Subcutaneous abdominal adipose tissue (tissue), 5 donors: ENCODE measurements around the gene LIF.

Experiments
- H3K27ac ChIP-seq: one replicate; pipeline ENCODE4 v1.7.0; 2013; ENCODE audit warnings: low read depth, mild to moderate bottlenecking, inconsistent platforms, low read length, moderate library complexity
- H3K27me3 ChIP-seq, 5 donors: one replicate each; pipeline ENCODE4 v1.7.0; 2013; ENCODE audit warnings: low read length in 5 of 5, inconsistent platforms in 1 of 5; ENCODE audit not compliant: control insufficient read depth in 5 of 5, insufficient read depth in 4 of 5
- H3K36me3 ChIP-seq, 5 donors: one replicate each; pipeline ENCODE4 v1.7.0; 2013; ENCODE audit warnings: low read length in 5 of 5; ENCODE audit not compliant: control insufficient read depth in 5 of 5, insufficient read depth in 5 of 5
- H3K4me1 ChIP-seq, 5 donors: one replicate each; pipeline ENCODE4 v1.7.0; 2013; ENCODE audit warnings: low read length in 5 of 5, mild to moderate bottlenecking in 3 of 5, moderate library complexity in 1 of 5; ENCODE audit not compliant: control insufficient read depth in 5 of 5, insufficient read depth in 5 of 5
- H3K4me3 ChIP-seq, 5 donors: one replicate each; pipeline ENCODE4 v1.7.0; 2013; ENCODE audit warnings: low read length in 5 of 5, low read depth in 1 of 5
- H3K9ac ChIP-seq, 5 donors: one replicate each; pipeline ENCODE4 v1.7.0; 2013; ENCODE audit warnings: low read length in 5 of 5, mild to moderate bottlenecking in 4 of 5, moderate library complexity in 3 of 5
- H3K9me3 ChIP-seq, 5 donors: one replicate each; pipeline ENCODE4 v1.7.0; 2013; ENCODE audit warnings: low read length in 5 of 5; ENCODE audit not compliant: control insufficient read depth in 5 of 5
- donor health status: healthy.
- donor health status: healthy.
- donor health status: healthy.
- donor health status: healthy.
- donor health status: healthy.

Gene LIF

DNA sequence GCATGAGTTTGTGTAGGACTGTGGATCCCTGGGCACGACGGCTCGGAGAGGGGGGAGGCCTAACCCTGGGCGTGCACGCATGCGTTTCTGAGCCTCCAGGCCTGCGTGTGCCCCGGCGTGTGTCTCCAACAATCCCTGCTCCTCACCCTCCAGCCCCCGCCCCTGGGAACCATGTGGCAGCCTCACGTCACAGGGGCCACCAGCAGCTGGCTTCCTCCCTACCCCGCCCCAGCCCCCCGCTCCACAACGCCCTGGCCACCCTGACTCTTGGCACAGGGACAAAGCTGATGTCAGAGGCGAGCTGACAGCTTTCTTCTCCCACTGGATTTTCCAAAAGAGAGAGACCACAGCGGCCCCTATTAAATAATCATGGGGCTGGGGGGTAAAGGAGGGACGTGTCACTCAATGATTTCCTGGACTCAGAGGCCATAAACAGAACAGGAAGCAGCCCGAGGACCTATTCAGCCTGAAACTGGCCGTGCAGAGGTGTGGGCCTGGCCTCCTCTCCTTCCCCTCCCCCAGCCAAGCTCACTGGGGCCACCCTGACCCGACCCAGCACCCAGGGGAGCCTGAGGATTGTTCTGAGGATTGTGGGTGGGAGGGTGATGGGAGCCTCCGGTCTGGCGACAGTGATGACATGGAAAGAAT lies 6.8 kb upstream of the LIF start:
- Histone ChIP-seq H3K27me3 (peaks cover 12 to 35% (median 16%) of the 10 kb centered on the region in 5 donors), H3K36me3 (no peaks in the 10 kb centered on the region), H3K9ac (peak overlapping the region in 3 of 5 donors; percentile 6 to 59 (median 55)), H3K4me1 (peaks cover 6 to 37% (median 26%) of the 10 kb centered on the region in 5 donors), H3K4me3 (peak overlapping the region in 3 of 5 donors; percentile 7 to 48 (median 36)), H3K9me3 (no peaks in the 10 kb centered on the region), H3K27ac (no peak overlapping the region)

DNA sequence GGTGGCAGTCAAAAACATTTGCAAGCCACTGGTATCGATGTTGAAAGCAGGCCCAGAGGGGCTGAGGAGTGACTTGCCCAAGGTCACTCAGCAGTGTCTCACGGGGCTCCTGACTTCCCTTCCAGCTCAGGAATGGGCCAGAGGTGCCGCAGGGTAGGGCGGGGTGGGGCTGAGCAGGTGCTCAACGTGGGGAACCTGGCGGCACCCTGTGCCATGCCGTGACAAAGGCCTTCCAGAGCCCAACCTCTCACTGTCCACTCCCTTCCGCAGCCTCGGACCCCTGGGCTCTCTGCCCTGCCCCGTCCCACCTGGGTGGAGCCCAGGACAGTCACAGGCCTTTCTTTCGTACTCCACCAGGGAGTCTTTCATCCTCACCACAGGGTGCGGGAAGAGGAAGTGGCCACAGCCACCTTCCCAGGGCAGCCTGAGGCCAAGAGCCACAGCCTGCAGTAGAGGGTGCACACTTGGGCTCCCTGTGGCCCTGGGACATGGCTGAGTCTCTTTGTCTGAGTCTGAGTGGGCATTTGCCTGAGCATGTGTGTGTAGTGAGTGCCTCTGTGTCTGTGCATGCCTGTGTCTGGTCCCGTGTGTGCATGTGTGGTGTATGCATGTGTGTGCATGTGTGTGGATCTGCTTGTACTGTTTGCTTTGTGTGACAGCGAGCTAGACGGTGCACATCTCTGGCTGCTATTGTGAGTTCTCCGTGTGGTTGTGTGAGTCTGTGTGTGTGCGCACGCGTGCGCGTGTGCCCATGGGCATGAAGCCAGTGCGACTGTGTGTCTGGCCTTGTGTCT lies 6.0 kb upstream of the LIF start:
- Histone ChIP-seq H3K4me3 (peak overlapping the region in 3 of 5 donors; percentile 7 to 48 (median 36)), H3K36me3 (no peaks in the 10 kb centered on the region), H3K27ac (no peak overlapping the region), H3K9ac (peak overlapping the region in 2 of 5 donors; percentile 6 to 63), H3K27me3 (peaks cover 18 to 39% (median 21%) of the 10 kb centered on the region in 5 donors), H3K4me1 (peaks cover 6 to 38% (median 29%) of the 10 kb centered on the region in 5 donors), H3K9me3 (no peaks in the 10 kb centered on the region)

DNA sequence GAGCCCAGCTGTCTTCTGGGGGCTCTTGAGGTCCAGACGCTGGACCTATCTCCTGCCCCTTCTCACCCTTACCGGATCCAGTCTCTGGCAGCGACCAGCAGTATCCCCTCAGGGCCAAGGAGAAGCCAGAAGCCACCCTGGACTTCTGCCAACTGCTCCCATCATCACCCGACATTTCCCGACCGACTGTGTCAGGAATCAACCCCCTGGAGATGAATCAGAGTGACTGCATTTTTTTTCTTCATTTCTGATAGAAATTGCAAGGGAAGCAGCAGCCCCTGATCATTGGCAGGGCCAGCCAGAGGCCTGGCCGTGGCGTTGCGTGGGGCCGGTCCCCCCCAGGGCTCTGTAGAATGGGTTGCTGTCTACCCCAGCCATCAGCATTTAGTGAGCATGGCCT lies 5.2 kb upstream of the LIF start:
- Histone ChIP-seq H3K9ac (no peak overlapping the region), H3K36me3 (no peaks in the 10 kb centered on the region), H3K27me3 (peaks cover 25 to 38% (median 28%) of the 10 kb centered on the region in 5 donors), H3K4me3 (no peak overlapping the region), H3K9me3 (no peaks in the 10 kb centered on the region), H3K4me1 (peaks cover 6 to 44% (median 29%) of the 10 kb centered on the region in 5 donors), H3K27ac (no peak overlapping the region)

DNA sequence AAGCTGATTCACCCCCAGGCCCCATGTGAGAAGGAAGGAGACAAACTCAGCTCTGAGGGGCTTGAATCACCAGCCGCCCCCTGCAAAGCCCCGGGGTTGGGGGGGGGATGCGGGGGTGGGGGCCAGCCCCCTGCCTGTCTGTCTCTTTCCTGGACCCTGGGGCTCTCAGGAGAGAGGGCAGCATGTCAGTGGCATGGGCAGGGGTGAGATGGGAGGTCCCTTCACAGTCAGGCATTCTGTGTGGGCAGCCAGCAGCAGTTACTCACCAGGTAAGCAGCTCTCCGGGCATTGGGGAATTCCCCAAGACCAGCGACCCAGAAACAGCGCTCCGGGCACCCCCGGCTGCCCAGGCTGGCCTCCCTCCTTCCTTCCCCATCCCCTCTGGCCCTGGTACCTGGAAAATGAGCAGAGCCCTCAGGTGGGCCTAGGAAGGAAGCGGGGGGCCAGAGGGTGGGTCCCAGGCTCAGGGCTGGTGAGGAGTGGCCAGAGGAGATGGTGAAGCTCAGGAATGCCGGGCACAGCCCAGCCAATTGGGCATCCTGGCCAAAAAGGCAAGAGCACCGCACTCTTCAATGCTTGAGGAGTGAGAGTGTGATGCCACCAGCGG lies 4.2 kb upstream of the LIF start:
- no peak overlapping the region for H3K9ac ChIP-seq
- H3K4me3 ChIP-seq = no peak overlapping the region
- H3K9me3 ChIP-seq = no peaks in the 10 kb centered on the region
- no peaks in the 10 kb centered on the region for H3K36me3 ChIP-seq
- peaks cover 6 to 48% (median 27%) of the 10 kb centered on the region in 5 donors for H3K4me1 ChIP-seq
- no peak overlapping the region for H3K27ac ChIP-seq
- peaks cover 29 to 42% (median 33%) of the 10 kb centered on the region in 5 donors for H3K27me3 ChIP-seq

DNA sequence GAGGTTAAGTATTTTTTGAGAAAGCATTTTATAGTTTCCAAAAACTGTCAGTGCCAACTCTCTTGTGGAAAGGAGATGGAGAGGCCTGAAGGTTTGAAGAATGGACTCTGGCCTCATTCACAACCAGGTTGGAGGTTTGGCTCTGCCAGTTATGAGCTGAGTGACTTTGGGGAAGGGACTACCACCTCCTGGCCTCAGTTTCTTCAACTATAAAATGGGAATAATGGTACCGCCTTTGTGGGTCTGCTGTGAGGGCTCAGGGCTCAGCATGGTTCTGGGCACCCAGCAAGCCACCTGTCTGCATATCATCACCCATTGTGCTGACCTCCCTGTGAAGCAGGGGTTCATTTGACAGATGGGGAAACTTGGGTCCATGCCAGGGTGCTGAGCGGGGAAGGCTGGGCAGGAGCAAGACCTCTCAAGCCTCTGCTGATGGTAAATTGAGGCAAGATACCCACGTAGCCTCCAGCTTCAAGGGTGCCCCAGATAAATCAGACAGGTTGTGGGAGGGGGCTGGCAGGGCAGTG lies 3.5 kb upstream of the LIF start:
- Histone ChIP-seq H3K4me3 (no peak overlapping the region), H3K36me3 (no peaks in the 10 kb centered on the region), H3K27me3 (peaks cover 33 to 47% (median 39%) of the 10 kb centered on the region in 5 donors), H3K27ac (no peak overlapping the region), H3K9me3 (no peaks in the 10 kb centered on the region), H3K4me1 (peaks cover 6 to 51% (median 31%) of the 10 kb centered on the region in 5 donors), H3K9ac (no peak overlapping the region)

DNA sequence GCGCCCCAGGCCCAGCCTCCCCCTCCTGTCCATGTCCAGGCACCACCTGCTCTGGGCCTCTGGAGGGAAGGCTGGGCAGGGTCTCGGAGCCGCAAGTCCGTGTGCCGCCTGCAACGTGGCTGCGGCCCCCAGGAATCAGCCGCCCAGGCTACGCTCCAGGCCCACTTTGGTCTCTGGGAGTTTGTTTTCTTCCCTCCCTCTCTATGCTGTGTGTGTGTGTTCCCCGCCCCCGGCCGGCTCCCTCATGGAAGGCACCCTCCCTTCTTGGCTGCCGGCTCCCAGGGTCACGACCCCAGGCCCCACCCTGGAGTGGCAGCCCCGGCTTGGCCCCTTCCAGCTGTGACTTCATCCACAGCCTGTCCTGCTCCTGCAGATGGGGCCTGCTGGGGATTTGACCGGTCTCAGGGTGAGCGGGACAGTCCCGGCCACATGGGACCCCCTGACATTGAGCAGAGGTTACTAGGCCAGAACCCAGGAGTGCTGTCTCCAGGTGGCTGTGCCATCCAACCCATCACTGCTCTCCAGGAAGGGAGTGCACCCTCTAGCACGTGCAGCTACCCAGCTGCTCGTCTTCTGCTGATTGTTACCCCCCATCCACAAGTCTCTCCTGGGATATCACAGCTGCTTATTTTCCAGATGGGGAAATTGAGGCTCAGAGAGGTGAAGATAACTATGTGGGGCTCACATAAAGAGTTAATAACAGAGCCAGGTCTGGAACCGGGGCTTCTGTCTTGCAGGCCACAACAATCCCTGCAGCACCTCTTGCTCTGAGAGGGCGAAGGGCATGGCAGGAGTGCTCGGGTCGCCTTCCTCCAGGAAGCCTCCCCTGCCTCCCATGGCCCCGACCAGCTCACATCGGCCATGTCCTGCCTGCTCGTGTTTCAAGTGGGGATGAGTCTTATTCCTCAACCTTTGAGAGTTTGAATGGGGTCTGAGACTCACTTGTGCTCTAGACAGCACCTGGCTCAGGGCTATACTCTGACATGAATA lies 2.8 kb upstream of the LIF start:
- H3K4me1 ChIP-seq = peaks cover 6 to 51% (median 31%) of the 10 kb centered on the region in 5 donors
- no peak overlapping the region for H3K27ac ChIP-seq
- no peak overlapping the region for H3K9ac ChIP-seq
- H3K36me3 ChIP-seq = no peaks in the 10 kb centered on the region
- H3K9me3 ChIP-seq = no peaks in the 10 kb centered on the region
- H3K27me3 ChIP-seq = peaks cover 40 to 53% (median 45%) of the 10 kb centered on the region in 5 donors
- peak overlapping the region in 4 of 5 donors; percentile 2 to 53 (median 16) for H3K4me3 ChIP-seq

DNA sequence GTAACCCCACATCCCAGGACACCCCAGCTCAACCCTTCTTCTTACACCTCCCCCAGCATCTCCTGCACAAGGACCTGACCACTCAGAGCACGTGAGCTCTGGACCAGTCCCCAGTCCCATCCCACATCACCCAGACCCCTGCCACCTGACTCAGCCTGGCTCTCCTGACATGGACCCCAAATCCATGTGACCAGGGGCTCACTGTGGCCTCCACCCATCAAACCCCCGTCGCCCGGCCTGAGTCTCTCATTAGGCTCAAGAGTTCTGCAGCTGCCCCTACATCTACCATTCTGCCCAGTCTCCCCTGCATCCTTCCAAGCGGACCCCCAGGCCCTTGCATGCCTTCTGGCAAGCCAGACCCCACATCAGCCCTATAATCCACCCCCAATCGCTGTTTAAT lies 1.9 kb upstream of the LIF start:
- Histone ChIP-seq H3K9me3 (no peaks in the 10 kb centered on the region), H3K27ac (no peak overlapping the region), H3K27me3 (peaks cover 41 to 62% (median 53%) of the 10 kb centered on the region in 5 donors), H3K4me1 (peaks cover 6 to 48% (median 29%) of the 10 kb centered on the region in 5 donors), H3K4me3 (peak overlapping the region; percentile 2 to 53 (median 25)), H3K9ac (no peak overlapping the region), H3K36me3 (peaks cover 0 to 3% (median 0%) of the 10 kb centered on the region in 5 donors)

DNA sequence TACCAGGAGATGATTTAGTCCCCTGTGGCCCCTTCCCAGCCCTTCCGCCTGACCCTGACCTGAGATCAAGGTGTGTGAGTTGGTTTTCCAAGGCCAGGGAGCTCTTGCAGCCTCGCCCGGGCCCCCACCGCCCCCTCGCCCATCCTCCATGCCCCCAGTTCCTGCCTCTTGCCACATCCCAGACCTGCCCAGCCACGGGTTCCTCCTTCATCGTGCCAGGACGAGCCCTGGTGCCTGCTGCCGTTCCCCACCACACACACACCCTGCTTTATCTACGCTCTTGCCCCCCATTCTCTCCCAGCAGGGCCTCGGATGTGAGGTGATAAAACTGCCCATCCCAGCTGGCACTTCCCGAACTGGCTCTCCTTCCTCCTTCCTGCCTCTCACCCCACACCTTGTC lies 1.4 kb upstream of the LIF start:
- peaks cover 41 to 63% (median 55%) of the 10 kb centered on the region in 5 donors for H3K27me3 ChIP-seq

DNA sequence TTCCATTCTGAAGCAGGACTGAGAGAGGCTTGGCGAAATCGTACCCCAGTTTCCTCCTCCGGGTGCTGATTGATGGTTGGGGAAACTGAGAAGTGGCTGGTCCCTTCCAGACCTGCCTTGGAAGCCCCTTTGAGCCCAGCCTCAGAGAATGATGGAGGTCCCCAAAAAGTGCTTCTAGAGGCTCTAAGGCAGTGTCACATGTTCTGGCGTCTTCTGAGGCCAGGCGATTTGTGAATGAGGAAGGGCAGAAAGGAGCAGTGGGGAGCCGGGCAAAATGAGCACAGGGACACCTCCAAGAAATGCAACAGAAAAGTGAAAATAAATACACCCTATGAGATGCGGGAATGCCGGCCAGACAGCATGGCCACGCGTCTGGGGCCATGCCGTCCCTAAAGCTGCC lies 1.0 kb upstream of the LIF start:
- H3K4me1 ChIP-seq = peaks cover 1 to 40% (median 20%) of the 10 kb centered on the region in 5 donors
- H3K9ac ChIP-seq = no peak overlapping the region
- no peak overlapping the region for H3K4me3 ChIP-seq
- peaks cover 41 to 62% (median 55%) of the 10 kb centered on the region in 5 donors for H3K27me3 ChIP-seq
- no peaks in the 10 kb centered on the region for H3K9me3 ChIP-seq
- H3K36me3 ChIP-seq = peaks cover 0 to 3% (median 0%) of the 10 kb centered on the region in 5 donors
- no peak overlapping the region for H3K27ac ChIP-seq

More for the DNA sequence above, 1.4 kb upstream of the LIF start:
- peak overlapping the region in 3 of 5 donors; percentile 25 to 53 (median 25) for H3K4me3 ChIP-seq
- H3K4me1 ChIP-seq = peaks cover 5 to 44% (median 24%) of the 10 kb centered on the region in 5 donors
- H3K36me3 ChIP-seq = peaks cover 0 to 3% (median 0%) of the 10 kb centered on the region in 5 donors
- no peak overlapping the region for H3K27ac ChIP-seq
- no peak overlapping the region for H3K9ac ChIP-seq
- no peaks in the 10 kb centered on the region for H3K9me3 ChIP-seq
